SU-DHL-6 (cell line): ENCODE results near the gene GRIN2D.

Experiments used
- H2AFZ ChIP-seq: fragments of 200-600 bp; sonication (generic); 2 replicates; pipeline ENCODE4 v1.6.1; 2014; ENCODE audit warnings: low read depth, mild to moderate bottlenecking, moderate library complexity, mixed read lengths, antibody characterized with exemption, low read length; ENCODE audit not compliant: severe bottlenecking
- H3F3A ChIP-seq: fragments of 200-600 bp; shearing (Covaris generic); 2 replicates; pipeline ENCODE4 v1.6.0; 2016; ENCODE audit warnings: antibody characterized with exemption, mild to moderate bottlenecking; ENCODE audit not compliant: insufficient read depth
- H3K27ac ChIP-seq: fragments of 200-600 bp; sonication (generic); 2 replicates; pipeline ENCODE4 v1.5.1; 2016; ENCODE audit warnings: low read depth, mild to moderate bottlenecking, low read length, moderate library complexity, mixed read lengths
- H3K27me3 ChIP-seq: fragments of 200-600 bp; sonication (generic), shearing (Covaris generic); 2 replicates; pipeline ENCODE4 v1.6.0; 2014; ENCODE audit warnings: mild to moderate bottlenecking, low read length
- H3K36me3 ChIP-seq: fragments of 200-600 bp; sonication (generic); 2 replicates; pipeline ENCODE4 v1.6.1; 2014; ENCODE audit warnings: mild to moderate bottlenecking, low read length, mixed read lengths
- H3K4me2 ChIP-seq: fragments of 300-600, 200-600 bp; shearing (Covaris generic), sonication (generic); 2 replicates; pipeline ENCODE4 v1.6.0; 2014; ENCODE audit warnings: low read length, low read depth, mild to moderate bottlenecking; ENCODE audit not compliant: poor library complexity, severe bottlenecking
- H3K4me3 ChIP-seq: fragments of 200-600 bp; sonication (generic); 2 replicates; pipeline ENCODE4 v1.5.1; 2014; ENCODE audit warnings: antibody characterized with exemption, low read length, mild to moderate bottlenecking, mixed read lengths; ENCODE audit not compliant: insufficient read depth, poor library complexity, severe bottlenecking
- H3K79me2 ChIP-seq: fragments of 200-600 bp; sonication (generic); 2 replicates; pipeline ENCODE4 v1.6.1; 2014; ENCODE audit warnings: mild to moderate bottlenecking, low read length, moderate library complexity; ENCODE audit not compliant: insufficient read depth
- H3K9ac ChIP-seq: fragments of 200-600 bp; sonication (generic); 2 replicates; pipeline ENCODE4 v1.7.0; 2014; ENCODE audit warnings: mild to moderate bottlenecking, low read length
- H3K9me2 ChIP-seq: fragments of 200-600 bp; sonication (generic); replicated peaks from 2 replicates; pipeline ENCODE4 v1.6.1; 2014; ENCODE audit warnings: low read length; ENCODE audit not compliant: insufficient read depth
- H3K9me3 ChIP-seq: fragments of 200-600 bp; sonication (generic); 2 replicates; pipeline ENCODE4 v1.6.1; 2014; ENCODE audit warnings: low read length, mixed read lengths; ENCODE audit not compliant: insufficient read depth
- H4K20me1 ChIP-seq: fragments of 200-600 bp; sonication (generic); 2 replicates; pipeline ENCODE4 v1.6.1; 2014; ENCODE audit warnings: low read depth, mild to moderate bottlenecking, antibody characterized with exemption, low read length, moderate library complexity, mixed read lengths
- CTCF ChIP-seq: fragments of 200-600 bp; sonication (generic); IDR thresholded peaks from one replicate; pipeline ENCODE4 v1.5.1; 2017; ENCODE audit warnings: antibody characterized with exemption, mild to moderate bottlenecking, low read length, moderate library complexity; ENCODE audit not compliant: insufficient read depth, poor library complexity, severe bottlenecking
- EZH2phosphoT487 ChIP-seq: fragments of 200-600 bp; sonication (generic), shearing (Covaris generic); conservative IDR thresholded peaks from 2 replicates; pipeline ENCODE4 v1.6.1; 2018; ENCODE audit warnings: mild to moderate bottlenecking, antibody characterized with exemption, low read length, moderate library complexity, mixed read lengths

GRIN2D gene

GRCh38 chr19:48378194-48378570, 15.3 kb upstream of the GRIN2D start:
- no peak overlapping the region for H3K4me2 ChIP-seq
- no peaks in the 10 kb centered on the region for H3K36me3 ChIP-seq

DNA sequence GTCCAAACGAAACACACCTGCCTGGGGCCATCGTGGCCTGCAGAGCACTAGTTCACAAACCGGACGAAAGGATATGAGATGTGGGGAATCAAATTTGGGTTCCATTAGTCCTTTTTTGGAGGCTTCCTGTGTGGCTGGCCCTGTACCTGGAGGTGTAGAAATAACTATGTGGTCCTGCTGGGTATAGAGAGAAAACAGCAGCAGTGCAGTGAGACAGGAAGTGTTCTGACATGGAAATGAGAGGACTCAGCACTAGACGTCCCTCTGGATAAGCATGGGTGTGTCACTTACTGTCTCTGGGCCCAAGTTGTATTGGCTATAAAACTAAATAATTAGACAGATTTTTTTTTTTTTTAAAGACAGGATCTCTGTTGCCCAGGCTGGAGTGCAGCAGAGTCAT, 14.4 kb upstream of the GRIN2D start:
- Histone ChIP-seq H3K9ac (no peak overlapping the region), H3K9me2 (no peaks in the 10 kb centered on the region), H3K9me3 (no peaks in the 10 kb centered on the region), H3F3A (no peaks in the 10 kb centered on the region), H3K27ac (no peak overlapping the region), H2AFZ (no peak overlapping the region), H3K79me2 (no peaks in the 10 kb centered on the region), H3K4me2 (no peak overlapping the region), H3K36me3 (no peaks in the 10 kb centered on the region), H3K4me3 (no peak overlapping the region), H4K20me1 (no peaks in the 10 kb centered on the region), H3K27me3 (no peaks in the 10 kb centered on the region)
- TF ChIP-seq EZH2phosphoT487 (no peak), CTCF (no peak)

More at GRCh38 chr19:48378194-48378570, 15.3 kb upstream of the GRIN2D start:
- H4K20me1 ChIP-seq, result no peaks in the 10 kb centered on the region
- H3K9me2 ChIP-seq, result no peaks in the 10 kb centered on the region
- no peak overlapping the region for H3K4me3 ChIP-seq
- no peaks in the 10 kb centered on the region for H3F3A ChIP-seq
- TF ChIP-seq CTCF (no peak), EZH2phosphoT487 (no peak)
- H2AFZ ChIP-seq, result no peak overlapping the region
- H3K9me3 ChIP-seq, result no peaks in the 10 kb centered on the region
- no peak overlapping the region for H3K9ac ChIP-seq
- no peaks in the 10 kb centered on the region for H3K79me2 ChIP-seq
- no peak overlapping the region for H3K27ac ChIP-seq
- H3K27me3 ChIP-seq, result no peaks in the 10 kb centered on the region

GRCh38 chr19:48381178-48381950, 12.1 kb upstream of the GRIN2D start:
- H3K4me3 ChIP-seq, result no peak overlapping the region
- H3K27ac ChIP-seq, result no peak overlapping the region
- no peaks in the 10 kb centered on the region for H4K20me1 ChIP-seq
- H3K4me2 ChIP-seq, result no peak overlapping the region
- H2AFZ ChIP-seq, result no peak overlapping the region
- H3K9me2 ChIP-seq, result no peaks in the 10 kb centered on the region
- TF ChIP-seq CTCF (no peak), EZH2phosphoT487 (no peak)
- no peak overlapping the region for H3K9ac ChIP-seq
- H3K79me2 ChIP-seq, result no peaks in the 10 kb centered on the region
- H3K9me3 ChIP-seq, result no peaks in the 10 kb centered on the region
- H3K27me3 ChIP-seq, result no peaks in the 10 kb centered on the region
- no peaks in the 10 kb centered on the region for H3F3A ChIP-seq
- no peaks in the 10 kb centered on the region for H3K36me3 ChIP-seq
